RWPE2 (cell line): ENCODE measurements around the gene C3orf70.

Experiments
- ATAC-seq: fragments of 200-7000 bp; cut with Tn5 transposase; 3 replicates; pipeline ENCODE4 v1.9.1; 2021; ENCODE audit warnings: low read depth
- DNase-seq: peaks from one replicate; pipeline ENCODE4 v3.0.0-alpha.2; 2020; ENCODE audit warnings: low spot score
- H3K27ac ChIP-seq: fragments of 450-650 bp; 2 replicates; pipeline ENCODE4 v1.5.1; 2017; ENCODE audit warnings: mild to moderate bottlenecking; ENCODE audit not compliant: poor library complexity, severe bottlenecking
- H3K27me3 ChIP-seq: fragments of 250-450 bp; sonication (Bioruptor Pico); 2 replicates; pipeline ENCODE4 v1.5.1; 2021; ENCODE audit warnings: mild to moderate bottlenecking, moderate library complexity; ENCODE audit not compliant: insufficient read depth, poor library complexity, severe bottlenecking
- H3K36me3 ChIP-seq: fragments of 250-450 bp; sonication (Bioruptor Pico); 2 replicates; pipeline ENCODE4 v1.5.1; 2020; ENCODE audit warnings: low read depth, mild to moderate bottlenecking, moderate library complexity
- H3K4me1 ChIP-seq: fragments of 250-450 bp; sonication (Bioruptor Pico); 2 replicates; pipeline ENCODE4 v1.5.1; 2021; ENCODE audit warnings: mild to moderate bottlenecking, moderate library complexity; ENCODE audit not compliant: insufficient read depth, poor library complexity, severe bottlenecking
- H3K4me3 ChIP-seq: fragments of 250-450 bp; sonication (Bioruptor Pico); 2 replicates; pipeline ENCODE4 v1.5.1; 2021; ENCODE audit warnings: mild to moderate bottlenecking, moderate library complexity; ENCODE audit not compliant: severe bottlenecking
- H3K9me3 ChIP-seq: fragments of 250-450 bp; sonication (Bioruptor Pico); 2 replicates; pipeline ENCODE4 v1.5.1; 2021; ENCODE audit warnings: mild to moderate bottlenecking, moderate library complexity; ENCODE audit not compliant: severe bottlenecking
- CTCF ChIP-seq: fragments of 450-650 bp; IDR thresholded peaks from one replicate; pipeline ENCODE4 v1.5.1; 2017; ENCODE audit warnings: mild to moderate bottlenecking, moderate library complexity; ENCODE audit not compliant: poor library complexity, severe bottlenecking

The C3orf70 gene

GRCh38 chr3:185066251-185066650 lies 86.6 kb downstream of the C3orf70 start:
- ATAC-seq (no peak), DNase-seq (no peak)
- no peak for TF ChIP-seq CTCF
- Histone ChIP-seq H3K36me3 (no peaks in the 10 kb centered on the region), H3K4me3 (no peak overlapping the region), H3K9me3 (no peaks in the 10 kb centered on the region), H3K4me1 (no peaks in the 10 kb centered on the region), H3K27me3 (no peaks in the 10 kb centered on the region), H3K27ac (no peak overlapping the region)

- ATAC-seq (no peak), DNase-seq (no peak)
- Histone ChIP-seq H3K4me1 (no peaks in the 10 kb centered on the region), H3K9me3 (peaks cover 2% of the 10 kb centered on the region), H3K27ac (no peak overlapping the region), H3K27me3 (no peaks in the 10 kb centered on the region), H3K36me3 (no peaks in the 10 kb centered on the region), H3K4me3 (no peak overlapping the region)
- TF ChIP-seq CTCF, result no peak
Observed at GRCh38 chr3:185065059-185065458, 87.8 kb downstream of the C3orf70 start.

GRCh38 chr3:185063431-185063830 lies 89.4 kb downstream of the C3orf70 start:
- H3K9me3 ChIP-seq, result peaks cover 2% of the 10 kb centered on the region
- no peaks in the 10 kb centered on the region for H3K36me3 ChIP-seq
- no peaks in the 10 kb centered on the region for H3K27me3 ChIP-seq
- H3K4me3 ChIP-seq, result no peak overlapping the region
- H3K27ac ChIP-seq, result no peak overlapping the region
- H3K4me1 ChIP-seq, result no peaks in the 10 kb centered on the region
- TF ChIP-seq CTCF, result no peak
- ATAC-seq, result no peak
- DNase-seq, result no peak

GRCh38 chr3:185062191-185062590 lies 90.7 kb downstream of the C3orf70 start:
- Histone ChIP-seq H3K27me3 (no peaks in the 10 kb centered on the region), H3K36me3 (no peaks in the 10 kb centered on the region), H3K27ac (no peak overlapping the region), H3K4me3 (no peak overlapping the region), H3K4me1 (no peaks in the 10 kb centered on the region), H3K9me3 (peaks cover 2% of the 10 kb centered on the region)
- ATAC-seq (no peak), DNase-seq (no peak)
- no peak for TF ChIP-seq CTCF

GRCh38 chr3:185060655-185061054 lies 92.2 kb downstream of the C3orf70 start:
- DNase-seq (no peak), ATAC-seq (no peak)
- Histone ChIP-seq H3K27ac (no peak overlapping the region), H3K9me3 (peaks cover 2% of the 10 kb centered on the region), H3K36me3 (no peaks in the 10 kb centered on the region), H3K27me3 (no peaks in the 10 kb centered on the region), H3K4me3 (no peak overlapping the region), H3K4me1 (no peaks in the 10 kb centered on the region)
- no peak for TF ChIP-seq CTCF
